Head of caudate nucleus (tissue), 42 donors: ENCODE measurements around the gene MED12.

Experiments
- DNase-seq, 42 donors: peaks; one replicate each; pipeline versions ENCODE4 v3.0.0 to v3.0.0-alpha.2; 2020 to 2021; ENCODE audit warnings: mixed read lengths in 7 of 42
- intact Hi-C: fragments of 100-400 bp; cut with DNase I; formaldehyde crosslinking; loops from one replicate; pipeline ENCODE4 v1.15.0; 2022

Gene MED12

GRCh38 chrX:71105628-71106027 lies 12.8 kb upstream of the MED12 start:
- intact Hi-C loops, result no loop called here
- no peak for DNase-seq

GRCh38 chrX:71106427-71106826 lies 12.0 kb upstream of the MED12 start, which contains the start of gene CXorf65:
Gene CXorf65, minus strand, starts transcription at chrX:71106740. Its CDS starts 184 bp downstream, at chrX:71106556.
- intact Hi-C loops, result no loop called here
- DNase-seq, result no peak

GRCh38 chrX:71107245-71107644 lies 11.2 kb upstream of the MED12 start:
- no peak for DNase-seq
- intact Hi-C loops, result no loop called here

GRCh38 chrX:71107762-71108360 lies 10.5 kb upstream of the MED12 start:
- intact Hi-C loops, result no loop called here
- no peak for DNase-seq

GRCh38 chrX:71109051-71109450 lies 9.3 kb upstream of the MED12 start:
- intact Hi-C loops, result no loop called here

GRCh38 chrX:71111141-71111843 lies 7.1 kb upstream of the MED12 start, which contains the start of gene IL2RG:
Gene IL2RG, minus strand, starts transcription at chrX:71111577. Its CDS starts 38 bp downstream, at chrX:71111539.
- no peak for DNase-seq
- intact Hi-C loops, result no loop called here

More at GRCh38 chrX:71109051-71109450, 9.3 kb upstream of the MED12 start:
- no peak for DNase-seq

GRCh38 chrX:71111921-71112431 lies 6.4 kb upstream of the MED12 start:
- intact Hi-C loops, result no loop called here
- no peak for DNase-seq

GRCh38 chrX:71117358-71117757 lies 1.0 kb upstream of the MED12 start:
- intact Hi-C loops, result no loop called here
- DNase-seq, result no peak

- peak in 5 of 42 donors; percentile 2 to 39 (median 10) for DNase-seq
- intact Hi-C loops, result no loop called here
Measured at GRCh38 chrX:71118985-71119535, 664 bp downstream of the MED12 start.

GRCh38 chrX:71128166-71128833 lies 9.9 kb downstream of the MED12 start:
- intact Hi-C loops, result no loop called here
- no peak for DNase-seq

GRCh38 chrX:71128915-71129765 lies 10.7 kb downstream of the MED12 start:
- intact Hi-C loops, result no loop called here
- peak in 41 of 42 donors; percentile 54 to 89 (median 74) for DNase-seq

- intact Hi-C loops, result no loop called here
- DNase-seq, result no peak
Measured at GRCh38 chrX:71131510-71131909, 13.1 kb downstream of the MED12 start.

GRCh38 chrX:71140440-71140839 lies 22.0 kb downstream of the MED12 start:
- no peak for DNase-seq
- intact Hi-C loops, result no loop called here

- intact Hi-C loops, result no loop called here
Measured at GRCh38 chrX:71143508-71143907, 25.1 kb downstream of the MED12 start.

GRCh38 chrX:71144651-71145050 lies 26.3 kb downstream of the MED12 start, which contains the start of gene NLGN3:
Gene NLGN3, plus strand, starts transcription at chrX:71144841. Its CDS starts 2,909 bp downstream, at chrX:71147750.
- DNase-seq, result peak in 41 of 42 donors; percentile 20 to 84 (median 68)
- intact Hi-C loops, result no loop called here

More at GRCh38 chrX:71143508-71143907, 25.1 kb downstream of the MED12 start:
- DNase-seq, result peak in 34 of 42 donors; percentile 27 to 88 (median 64)

- DNase-seq, result peak in 13 of 42 donors; percentile 28 to 65 (median 48)
- intact Hi-C loops, result no loop called here
Measured at GRCh38 chrX:71147496-71148277, 29.3 kb downstream of the MED12 start.

- intact Hi-C loops, result no loop called here
- no peak for DNase-seq
Measured at GRCh38 chrX:71148278-71148663, 29.9 kb downstream of the MED12 start.

GRCh38 chrX:71151366-71151765 lies 33.0 kb downstream of the MED12 start:
- intact Hi-C loops, result no loop called here
- DNase-seq, result peak in 2 of 42 donors; percentile 1 to 28
